ENCODE measurements around the gene PXDN. TPM values are rescaled to one million over a fixed set of nuclear protein-coding genes. Genes with fewer than 3 reads are reported as not detected.

Gene PXDN
- total RNA-seq, 2 donors from 2014 or later, result 29.5 to 40.8 TPM

GRCh38 chr2:1633936-1634587 is 110.3 kb downstream of the PXDN start:
- peak overlapping the region in 1 of 2 donors; percentile 42 for H3K27ac ChIP-seq
- DNase-seq (ENCODE audit: low spot score), result no peak
- 90% methylated on average over 18 of the region's 18 CpGs for WGBS
- no peaks in the 10 kb centered on the region for H3K9me3 ChIP-seq
- no peaks in the 10 kb centered on the region for H3K27me3 ChIP-seq (replicated peaks; ENCODE audit: insufficient read depth)
- no peaks in the 10 kb centered on the region for H3K36me3 ChIP-seq
- TF ChIP-seq POLR2A (IDR thresholded peaks at IDR 0.05) (no peak), POLR2AphosphoS5 (IDR thresholded peaks at IDR 0.05) (no peak), CTCF (IDR thresholded peaks at IDR 0.05) (no peak)
- H3K4me1 ChIP-seq (replicated peaks), result peaks cover 15% of the 10 kb centered on the region
- intact Hi-C loops (cut with DNase I), result no loop called here
- H3K4me3 ChIP-seq, result no peak overlapping the region

- no peaks in the 10 kb centered on the region for H3K27me3 ChIP-seq (replicated peaks; ENCODE audit: insufficient read depth)
- intact Hi-C loops (cut with DNase I), result no loop called here
- no peak overlapping the region for H3K4me3 ChIP-seq
- no peaks in the 10 kb centered on the region for H3K9me3 ChIP-seq
- no peak for DNase-seq (ENCODE audit: low spot score)
- TF ChIP-seq CTCF (IDR thresholded peaks at IDR 0.05) (no peak), POLR2AphosphoS5 (IDR thresholded peaks at IDR 0.05) (no peak), POLR2A (IDR thresholded peaks at IDR 0.05) (no peak)
- peak overlapping the region; percentile 77 to 79 for H3K27ac ChIP-seq
- WGBS, result 77% methylated on average over 17 of the region's 17 CpGs
- H3K4me1 ChIP-seq (replicated peaks), result peaks cover 16% of the 10 kb centered on the region
- no peaks in the 10 kb centered on the region for H3K36me3 ChIP-seq
Observed at GRCh38 chr2:1633092-1633671, 111.1 kb downstream of the PXDN start.

- 83% methylated on average over 11 of the region's 13 CpGs for WGBS
- Histone ChIP-seq H3K4me3 (no peak overlapping the region), H3K9me3 (no peaks in the 10 kb centered on the region), H3K36me3 (no peaks in the 10 kb centered on the region), H3K27ac (peak overlapping the region; percentile 77 to 79), H3K4me1 (replicated peaks) (peaks cover 16% of the 10 kb centered on the region), H3K27me3 (replicated peaks; ENCODE audit: insufficient read depth) (no peaks in the 10 kb centered on the region)
- intact Hi-C loops (cut with DNase I), result no loop called here
- no peak for DNase-seq (ENCODE audit: low spot score)
- TF ChIP-seq CTCF (IDR thresholded peaks at IDR 0.05) (no peak), POLR2A (IDR thresholded peaks at IDR 0.05) (no peak), POLR2AphosphoS5 (IDR thresholded peaks at IDR 0.05) (no peak)
Observed at GRCh38 chr2:1632510-1632909, 111.8 kb downstream of the PXDN start.

- intact Hi-C loops (cut with DNase I), result no loop called here
- 34% methylated on average over 7 of the region's 7 CpGs for WGBS
- Histone ChIP-seq H3K27me3 (replicated peaks; ENCODE audit: insufficient read depth) (no peaks in the 10 kb centered on the region), H3K27ac (peak overlapping the region; percentile 77 to 79), H3K4me3 (no peak overlapping the region), H3K9me3 (no peaks in the 10 kb centered on the region), H3K4me1 (replicated peaks) (peaks cover 16% of the 10 kb centered on the region), H3K36me3 (no peaks in the 10 kb centered on the region)
- no peak for TF ChIP-seq CTCF (IDR thresholded peaks at IDR 0.05)
- TF ChIP-seq POLR2A (IDR thresholded peaks at IDR 0.05), result no peak
- TF ChIP-seq POLR2AphosphoS5 (IDR thresholded peaks at IDR 0.05), result peak; percentile 81
- DNase-seq (ENCODE audit: low spot score), result peak; percentile 79
Observed at GRCh38 chr2:1632002-1632348, 112.3 kb downstream of the PXDN start.
